Adrenal gland (tissue), 12 donors: ENCODE data around the gene PLEKHN1. TPM values are rescaled to one million over a fixed set of nuclear protein-coding genes. Genes with fewer than 3 reads are reported as not detected.
A peak's percentile ranks its signal among the peaks of the same experiment; 100 is the strongest.

Source experiments
- DNase-seq, 7 donors: peaks; one replicate each; pipeline ENCODE4 v3.0.0-alpha.2; 2019 to 2020
- H3K27ac ChIP-seq, 5 donors: fragments of 200-600 bp; sonication (generic) in 4 of 5; 1 replicate in 3 of 5; 2 replicates in 2 of 5; pipeline versions ENCODE4 v1.5.1 to v1.8.0; 2016 to 2020; ENCODE audit warnings: mild to moderate bottlenecking in 1 of 5
- H3K27me3 ChIP-seq: fragments of 200-600 bp; 2 replicates; pipeline ENCODE4 v1.8.0; 2021
- H3K36me3 ChIP-seq, 2 donors: fragments of 200-600 bp; replicated peaks in 1 of 2; 1 replicate in 1 of 2; 2 replicates in 1 of 2; pipeline versions ENCODE4 v1.5.1 to v1.8.0; 2018 to 2022
- H3K4me1 ChIP-seq, 2 donors: fragments of 200-600 bp; replicated peaks in 1 of 2; 1 replicate in 1 of 2; 2 replicates in 1 of 2; pipeline versions ENCODE4 v1.5.1 to v1.8.0; 2018 to 2021
- H3K4me3 ChIP-seq, 4 donors: fragments of 200-600 bp; sonication (generic) in 3 of 4; one replicate each; pipeline ENCODE4 v1.5.1; 2016 to 2018
- H3K9me3 ChIP-seq, 3 donors: fragments of 200-600 bp; sonication (generic) in 1 of 3; replicated peaks in 1 of 3; 1 replicate in 2 of 3; 2 replicates in 1 of 3; pipeline versions ENCODE4 v1.5.1 to v1.8.0; 2016 to 2021
- POLR2A ChIP-seq, 2 donors: fragments of 450-650 bp; IDR thresholded peaks; one replicate each; pipeline ENCODE4 v1.6.1; 2017; ENCODE audit warnings: antibody characterized with exemption in 2 of 2, mild to moderate bottlenecking in 2 of 2, moderate library complexity in 1 of 2
- WGBS, 4 donors: extraction: QIAGEN DNeasy Blood & Tissue Kit in 2 of 4; methylation state at CpG; one replicate each; pipeline versions ENCODE4 v1.1.5 to v1.1.7; 2013 to 2017; 5-methylcytosine and 5-hydroxymethylcytosine counted together
- intact Hi-C, 2 donors: fragments of 100-400 bp; cut with DNase I; formaldehyde crosslinking; loops; one replicate each; pipeline versions ENCODE4 v1.14.1 to v1.15.0; 2022 to 2023
- polyA plus RNA-seq, 3 donors: library from polyadenylated mRNA; stranded (reverse); fragments of 200-250 nt in 2 of 3; fragments of 350-450 nt in 1 of 3; fragmentation: Illumina TruSeq in 1 of 3; extraction: RNeasy Lipid Tissue Mini Kit (QIAGEN cat#74804) in 1 of 3; gene quantifications; one replicate each; pipeline ENCODE4 v1.2.3, GENCODE V29; 2013 to 2014
- total RNA-seq, 9 donors: library from RNA; depleted of rRNA in 4 of 9; stranded (reverse); fragments of >200 nt in 4 of 9; fragments of 120-200 nt in 1 of 9; fragmentation: NEBNext Ultra II Directional in 1 of 9; extraction: Animal tissue kit (Norgen Biotek cat#: 25700) in 1 of 9; gene quantifications; one replicate each; pipeline versions ENCODE4 v1.1.0 to v1.2.4, GENCODE V29; 2013 to 2023
- TF ChIP-seq, protein P1 (sequence below), 6 experiments: fragments of 450-650 bp in 4 of 6; fragments of 200-600 bp in 2 of 6; sonication (generic) in 1 of 6; IDR thresholded peaks; 1 replicate in 5 of 6; 2 replicates in 1 of 6; pipeline versions ENCODE4 v1.5.1 to v1.8.0; 2016 to 2021; ENCODE audit warnings: antibody characterized with exemption in 6 of 6, mild to moderate bottlenecking in 2 of 6, moderate library complexity in 1 of 6
- donor health status: healthy with polysubstance abuse.
- donor health status: Bipolar disorder and iron deficiency.
- donor health status: DM: yes; HTN: yes; CAD: no.
- donor health status: DM: no; HTN: no; CAD: no.
- donor health status: DM: no; HTN: no; CAD: no.
- donor health status: DM: yes; HTN: yes; CAD: no.

The PLEKHN1 gene
- total and polyA plus RNA-seq, 12 donors, result 0.05 to 10.5 (median 1.3) TPM; not detected in 3

DNA sequence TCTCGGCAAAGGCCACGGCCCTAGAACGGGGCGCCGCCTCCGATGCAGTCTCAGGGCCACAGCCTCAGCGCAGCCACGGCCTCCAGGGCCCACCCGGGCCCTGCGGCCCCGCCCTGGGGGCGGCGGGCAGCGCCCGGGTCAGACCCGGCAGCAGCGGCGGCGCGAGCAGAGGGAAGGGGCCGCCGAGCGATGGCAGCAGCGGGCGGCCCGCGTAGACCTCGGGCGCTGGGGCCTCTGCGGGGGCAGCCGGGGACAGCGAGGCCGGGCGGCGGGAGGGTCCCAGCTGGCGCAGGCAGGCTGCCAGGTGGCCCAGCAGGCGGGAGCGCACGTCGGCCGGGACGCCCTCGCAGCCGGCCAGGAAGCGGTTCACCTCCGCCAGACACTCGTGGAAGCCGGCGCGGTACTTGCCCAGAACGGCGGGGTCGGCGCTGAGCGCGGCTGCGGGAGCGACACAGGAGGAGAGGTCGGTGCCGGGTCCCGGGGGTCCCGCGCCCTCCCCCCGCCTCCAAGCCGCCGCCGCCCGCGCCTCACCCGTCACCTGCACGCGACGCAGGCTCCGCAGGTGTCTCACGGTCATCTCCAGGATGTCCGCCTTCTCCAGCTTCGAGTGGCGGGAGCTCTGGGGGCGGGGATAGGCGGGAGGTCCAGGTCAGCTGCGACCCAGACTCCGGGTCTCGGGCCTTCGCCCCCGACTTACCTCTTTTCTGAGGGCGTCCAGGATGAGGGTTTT lies 32.9 kb downstream of the PLEKHN1 start:
- Histone ChIP-seq H3K27ac (no peak overlapping the region), H3K27me3 (peaks cover 60% of the 10 kb centered on the region), H3K9me3 (no peaks in the 10 kb centered on the region), H3K4me1 (peaks cover 4 to 32% of the 10 kb centered on the region in 2 donors), H3K36me3 (no peaks in the 10 kb centered on the region), H3K4me3 (peak overlapping the region in 2 of 4 donors; percentile 5 to 64)
- peak in 2 of 7 donors; percentile 10 to 28 for DNase-seq
- WGBS, 4 donors, result 1 to 3% (median 1%) methylated on average over 5 to 82 of the region's 86 CpGs
- TF ChIP-seq POLR2A (IDR thresholded peaks at IDR 0.05), result no peak
- TF ChIP-seq, protein P1, sequence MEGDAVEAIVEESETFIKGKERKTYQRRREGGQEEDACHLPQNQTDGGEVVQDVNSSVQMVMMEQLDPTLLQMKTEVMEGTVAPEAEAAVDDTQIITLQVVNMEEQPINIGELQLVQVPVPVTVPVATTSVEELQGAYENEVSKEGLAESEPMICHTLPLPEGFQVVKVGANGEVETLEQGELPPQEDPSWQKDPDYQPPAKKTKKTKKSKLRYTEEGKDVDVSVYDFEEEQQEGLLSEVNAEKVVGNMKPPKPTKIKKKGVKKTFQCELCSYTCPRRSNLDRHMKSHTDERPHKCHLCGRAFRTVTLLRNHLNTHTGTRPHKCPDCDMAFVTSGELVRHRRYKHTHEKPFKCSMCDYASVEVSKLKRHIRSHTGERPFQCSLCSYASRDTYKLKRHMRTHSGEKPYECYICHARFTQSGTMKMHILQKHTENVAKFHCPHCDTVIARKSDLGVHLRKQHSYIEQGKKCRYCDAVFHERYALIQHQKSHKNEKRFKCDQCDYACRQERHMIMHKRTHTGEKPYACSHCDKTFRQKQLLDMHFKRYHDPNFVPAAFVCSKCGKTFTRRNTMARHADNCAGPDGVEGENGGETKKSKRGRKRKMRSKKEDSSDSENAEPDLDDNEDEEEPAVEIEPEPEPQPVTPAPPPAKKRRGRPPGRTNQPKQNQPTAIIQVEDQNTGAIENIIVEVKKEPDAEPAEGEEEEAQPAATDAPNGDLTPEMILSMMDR (IDR thresholded peaks at IDR 0.05), result no peak
- intact Hi-C loops, result no loop called here

GRCh38 chr1:999725-1000356 lies 33.6 kb downstream of the PLEKHN1 start, which contains the start of gene HES4:
TSS of gene HES4 (minus strand) at chr1:1000097. CDS start at chr1:999973, 124 bp downstream.
- Histone ChIP-seq H3K4me1 (peaks cover 6 to 37% of the 10 kb centered on the region in 2 donors), H3K4me3 (peak within 1 kb of the TSS in 2 of 4 donors; percentile 26 to 64), H3K27ac (peak within 1 kb of the TSS in 4 of 5 donors; percentile 56 to 91 (median 88)), H3K9me3 (no peaks in the 10 kb centered on the region), H3K27me3 (peaks cover 64% of the 10 kb centered on the region), H3K36me3 (no peaks in the 10 kb centered on the region)
- peak; percentile 60 to 88 (median 78) for DNase-seq
- WGBS, 4 donors, result 0 to 2% (median 1%) methylated on average over 14 to 95 of the region's 95 CpGs
- intact Hi-C loops, result no loop called here
- TF ChIP-seq, protein P1 (IDR thresholded peaks at IDR 0.05), result no peak
- peak; percentile 32 to 71 for TF ChIP-seq POLR2A (IDR thresholded peaks at IDR 0.05)

- peak in 6 of 7 donors; percentile 49 to 79 (median 66) for DNase-seq
- Histone ChIP-seq H3K4me1 (peaks cover 13 to 43% of the 10 kb centered on the region in 2 donors), H3K9me3 (no peaks in the 10 kb centered on the region), H3K27ac (peak overlapping the region in 4 of 5 donors; percentile 56 to 91 (median 88)), H3K4me3 (peak overlapping the region in 2 of 4 donors; percentile 26 to 64), H3K36me3 (no peaks in the 10 kb centered on the region), H3K27me3 (peaks cover 62% of the 10 kb centered on the region)
- intact Hi-C loops, result no loop called here
- 1 to 20% (median 3%) methylated on average over 1 to 75 of the region's 75 CpGs for WGBS, 4 donors
- TF ChIP-seq POLR2A (IDR thresholded peaks at IDR 0.05), result no peak
- TF ChIP-seq, protein P1 (IDR thresholded peaks at IDR 0.05), result peak in 1 of 6 experiments; percentile 3
Measured at GRCh38 chr1:1000357-1001056, 34.2 kb downstream of the PLEKHN1 start.
